ENCODE measurements around the gene ANKS1B. TPM values are rescaled to one million over a fixed set of nuclear protein-coding genes. Genes with fewer than 3 reads are reported as not detected.

Gene ANKS1B
- total and polyA plus RNA-seq, 11 donors = 0.62 to 5.8 (median 1.8) TPM

DNA sequence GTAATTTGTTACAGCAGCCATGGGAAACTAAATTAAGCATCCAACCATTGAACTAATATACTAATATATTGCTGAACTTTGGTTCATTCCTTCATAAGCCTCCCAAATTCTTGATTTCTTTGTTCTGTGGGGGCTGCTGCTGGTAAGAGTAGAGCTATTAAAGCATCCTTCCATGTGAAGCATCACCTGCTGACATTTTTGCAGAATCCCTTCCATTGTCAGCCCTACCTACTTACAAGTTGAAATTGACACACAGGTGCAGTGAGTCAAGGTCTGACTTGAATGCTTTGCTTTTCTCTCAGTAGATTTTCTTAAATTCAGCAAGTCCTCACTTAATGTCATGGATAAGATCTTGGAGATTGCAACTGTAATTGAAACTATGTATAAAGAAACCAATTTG, 865.3 kb downstream of the ANKS1B start:
- H3K27ac ChIP-seq = no peak overlapping the region
- no peaks in the 10 kb centered on the region for H3K27me3 ChIP-seq
- H3K9me3 ChIP-seq = peaks cover 0 to 9% (median 0%) of the 10 kb centered on the region in 12 donors
- H3K4me1 ChIP-seq = no peaks in the 10 kb centered on the region
- ATAC-seq (no peak), DNase-seq (no peak)
- H3K4me3 ChIP-seq = no peak overlapping the region
- intact Hi-C loops (cut with DNase I) = no loop called here
- TF ChIP-seq, protein P1, sequence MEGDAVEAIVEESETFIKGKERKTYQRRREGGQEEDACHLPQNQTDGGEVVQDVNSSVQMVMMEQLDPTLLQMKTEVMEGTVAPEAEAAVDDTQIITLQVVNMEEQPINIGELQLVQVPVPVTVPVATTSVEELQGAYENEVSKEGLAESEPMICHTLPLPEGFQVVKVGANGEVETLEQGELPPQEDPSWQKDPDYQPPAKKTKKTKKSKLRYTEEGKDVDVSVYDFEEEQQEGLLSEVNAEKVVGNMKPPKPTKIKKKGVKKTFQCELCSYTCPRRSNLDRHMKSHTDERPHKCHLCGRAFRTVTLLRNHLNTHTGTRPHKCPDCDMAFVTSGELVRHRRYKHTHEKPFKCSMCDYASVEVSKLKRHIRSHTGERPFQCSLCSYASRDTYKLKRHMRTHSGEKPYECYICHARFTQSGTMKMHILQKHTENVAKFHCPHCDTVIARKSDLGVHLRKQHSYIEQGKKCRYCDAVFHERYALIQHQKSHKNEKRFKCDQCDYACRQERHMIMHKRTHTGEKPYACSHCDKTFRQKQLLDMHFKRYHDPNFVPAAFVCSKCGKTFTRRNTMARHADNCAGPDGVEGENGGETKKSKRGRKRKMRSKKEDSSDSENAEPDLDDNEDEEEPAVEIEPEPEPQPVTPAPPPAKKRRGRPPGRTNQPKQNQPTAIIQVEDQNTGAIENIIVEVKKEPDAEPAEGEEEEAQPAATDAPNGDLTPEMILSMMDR (IDR thresholded peaks at IDR 0.05) = no peak
- no peak for TF ChIP-seq POLR2A (IDR thresholded peaks at IDR 0.05)
- H3K36me3 ChIP-seq = no peaks in the 10 kb centered on the region

DNA sequence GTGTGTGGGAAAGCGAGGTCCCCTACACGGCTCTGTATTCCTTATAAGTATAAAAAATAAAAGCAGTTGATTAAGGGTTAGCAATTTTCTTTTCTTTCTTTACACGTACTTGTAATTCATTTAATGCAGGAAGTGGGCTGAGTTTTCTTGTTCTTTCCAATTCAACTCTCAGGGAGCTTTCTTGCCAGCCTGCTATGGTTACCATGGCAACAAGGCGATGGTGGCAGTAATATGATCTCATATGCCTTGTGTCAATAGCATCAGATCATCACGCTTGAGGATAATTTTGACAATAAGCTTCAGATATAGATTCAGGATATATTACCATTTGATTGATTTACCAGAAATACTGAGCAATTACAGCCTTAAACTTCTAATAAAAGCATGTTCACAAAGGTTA, 873.1 kb downstream of the ANKS1B start:
- Histone ChIP-seq H3K27ac (no peak overlapping the region), H3K9me3 (peaks cover 0 to 6% (median 0%) of the 10 kb centered on the region in 12 donors), H3K27me3 (no peaks in the 10 kb centered on the region), H3K4me1 (no peaks in the 10 kb centered on the region), H3K4me3 (no peak overlapping the region), H3K36me3 (no peaks in the 10 kb centered on the region)
- intact Hi-C loops (cut with DNase I) = no loop called here
- DNase-seq = no peak
- 44 to 71% (median 67%) methylated on average over 5 of the region's 5 CpGs for WGBS, 4 donors
- ATAC-seq = no peak
- TF ChIP-seq, protein P1 (IDR thresholded peaks at IDR 0.05) = no peak
- TF ChIP-seq POLR2A (IDR thresholded peaks at IDR 0.05) = no peak

DNA sequence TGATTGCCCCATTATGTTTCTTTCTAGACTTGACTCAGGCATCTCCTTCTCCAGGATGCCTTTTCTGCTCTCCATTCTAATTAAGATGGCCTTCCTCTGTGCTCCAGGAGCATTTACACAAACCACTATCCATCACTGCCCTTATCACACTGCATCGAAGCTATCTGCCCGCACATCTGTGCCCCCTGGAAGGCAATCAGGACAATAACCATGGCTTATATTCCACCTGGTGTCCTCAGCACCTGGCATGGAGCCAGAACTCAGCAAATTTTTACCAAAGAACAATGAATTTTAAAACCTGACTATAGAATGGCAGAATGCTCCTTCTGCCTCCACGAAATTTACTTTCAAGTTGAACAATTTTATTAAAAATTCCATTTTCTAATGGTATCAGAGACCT, 873.9 kb downstream of the ANKS1B start:
- peaks cover 0 to 2% (median 0%) of the 10 kb centered on the region in 12 donors for H3K9me3 ChIP-seq
- H3K4me3 ChIP-seq = no peak overlapping the region
- 47 to 63% (median 54%) methylated on average over 3 of the region's 3 CpGs for WGBS, 4 donors
- H3K36me3 ChIP-seq = no peaks in the 10 kb centered on the region
- ATAC-seq = no peak
- no peaks in the 10 kb centered on the region for H3K27me3 ChIP-seq
- DNase-seq = no peak
- intact Hi-C loops (cut with DNase I) = no loop called here
- no peak overlapping the region for H3K27ac ChIP-seq
- TF ChIP-seq, protein P1 (IDR thresholded peaks at IDR 0.05) = no peak
- no peak for TF ChIP-seq POLR2A (IDR thresholded peaks at IDR 0.05)
- no peaks in the 10 kb centered on the region for H3K4me1 ChIP-seq

DNA sequence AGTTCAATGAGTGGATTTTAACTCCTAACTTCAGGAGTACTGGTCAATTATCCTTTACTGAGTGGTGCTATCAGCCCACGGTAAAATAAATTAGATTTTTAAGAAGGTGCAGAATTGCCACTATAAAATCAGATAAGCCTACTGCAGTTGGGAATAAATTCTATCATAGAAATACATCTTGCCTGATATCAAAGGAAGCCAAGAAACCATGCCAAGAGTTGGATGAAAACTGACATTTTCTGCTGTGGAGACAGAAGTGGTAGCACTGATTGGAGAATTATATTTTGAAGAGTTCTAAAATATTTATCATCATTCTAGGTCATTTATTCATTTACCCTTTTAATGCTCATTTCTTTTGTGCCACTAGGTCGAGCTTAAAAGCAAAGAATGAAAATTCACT, 874.5 kb downstream of the ANKS1B start:
- H3K4me3 ChIP-seq = no peak overlapping the region
- H3K4me1 ChIP-seq = no peaks in the 10 kb centered on the region
- intact Hi-C loops (cut with DNase I) = no loop called here
- 58 to 67% (median 65%) methylated on average over 2 of the region's 2 CpGs for WGBS, 4 donors
- DNase-seq (no peak), ATAC-seq (no peak)
- no peaks in the 10 kb centered on the region for H3K36me3 ChIP-seq
- H3K9me3 ChIP-seq = peaks cover 0 to 2% (median 0%) of the 10 kb centered on the region in 12 donors
- no peaks in the 10 kb centered on the region for H3K27me3 ChIP-seq
- no peak overlapping the region for H3K27ac ChIP-seq
- TF ChIP-seq POLR2A (IDR thresholded peaks at IDR 0.05) = no peak
- TF ChIP-seq, protein P1 (IDR thresholded peaks at IDR 0.05) = no peak
